ENCODE data around the gene PLEKHJ1.
"Not testable (repeated sequence)": the region's sequence is repeated elsewhere in the genome, so short reads cannot be mapped to it uniquely, and the experiment has no call there.

PLEKHJ1 gene

GRCh38 chr19:2236314-2237050 lies at the start of gene PLEKHJ1, which contains the start of gene SF3A2:
Gene PLEKHJ1, minus strand, starts transcription at chr19:2236329. Its CDS starts 81 bp downstream, at chr19:2236248.
Gene SF3A2, plus strand, starts transcription at chr19:2236824. Its CDS starts 6,595 bp downstream, at chr19:2243419.
- DNase-seq (ENCODE audit: low spot score) = peak; percentile 96

- no peak for DNase-seq (ENCODE audit: low spot score)
These were observed 47.8 kb upstream of the PLEKHJ1 start for GRCh38 chr19:2283835-2284507.

GRCh38 chr19:2282862-2283237 lies 46.7 kb upstream of the PLEKHJ1 start:
- no peak for DNase-seq (ENCODE audit: low spot score)

GRCh38 chr19:2282062-2282861 lies 46.1 kb upstream of the PLEKHJ1 start, which contains the start of gene PEAK3:
Gene PEAK3, minus strand, starts transcription at chr19:2282175. Its CDS starts 1,244 bp downstream, at chr19:2280931.
- no peak for DNase-seq (ENCODE audit: low spot score)

DNA sequence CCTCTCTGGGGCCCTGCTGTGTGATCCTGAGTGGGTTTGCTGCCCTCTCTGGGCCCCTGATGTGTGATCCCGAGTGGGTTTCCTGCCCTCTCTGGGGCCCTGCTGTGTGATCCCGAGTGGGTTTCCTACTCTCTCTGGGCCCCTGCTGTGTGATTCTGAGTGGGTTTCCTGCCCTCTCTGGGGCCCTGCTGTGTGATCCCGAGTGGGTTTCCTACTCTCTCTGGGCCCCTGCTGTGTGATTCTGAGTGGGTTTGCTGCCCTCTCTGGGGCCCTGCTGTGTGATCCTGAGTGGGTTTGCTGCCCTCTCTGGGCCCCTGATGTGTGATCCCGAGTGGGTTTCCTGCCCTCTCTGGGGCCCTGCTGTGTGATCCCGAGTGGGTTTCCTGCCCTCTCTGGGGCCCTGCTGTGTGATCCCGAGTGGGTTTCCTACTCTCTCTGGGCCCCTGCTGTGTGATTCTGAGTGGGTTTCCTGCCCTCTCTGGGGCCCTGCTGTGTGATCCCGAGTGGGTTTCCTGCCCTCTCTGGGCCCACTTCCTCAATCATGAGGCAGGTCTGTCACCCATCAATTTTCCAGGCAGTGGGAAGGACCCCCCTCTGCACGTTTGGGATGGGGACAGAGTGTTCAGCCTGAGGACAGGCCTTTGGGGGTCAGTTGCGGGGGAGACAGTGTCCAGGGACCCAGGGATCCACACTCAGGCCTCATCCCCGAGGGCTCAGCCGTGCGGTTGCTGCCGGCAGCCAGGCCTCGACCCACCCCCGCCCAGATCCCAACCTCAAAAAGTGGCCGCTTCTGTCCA lies 45.3 kb upstream of the PLEKHJ1 start:
- not testable (repeated sequence) for DNase-seq (ENCODE audit: low spot score)

DNA sequence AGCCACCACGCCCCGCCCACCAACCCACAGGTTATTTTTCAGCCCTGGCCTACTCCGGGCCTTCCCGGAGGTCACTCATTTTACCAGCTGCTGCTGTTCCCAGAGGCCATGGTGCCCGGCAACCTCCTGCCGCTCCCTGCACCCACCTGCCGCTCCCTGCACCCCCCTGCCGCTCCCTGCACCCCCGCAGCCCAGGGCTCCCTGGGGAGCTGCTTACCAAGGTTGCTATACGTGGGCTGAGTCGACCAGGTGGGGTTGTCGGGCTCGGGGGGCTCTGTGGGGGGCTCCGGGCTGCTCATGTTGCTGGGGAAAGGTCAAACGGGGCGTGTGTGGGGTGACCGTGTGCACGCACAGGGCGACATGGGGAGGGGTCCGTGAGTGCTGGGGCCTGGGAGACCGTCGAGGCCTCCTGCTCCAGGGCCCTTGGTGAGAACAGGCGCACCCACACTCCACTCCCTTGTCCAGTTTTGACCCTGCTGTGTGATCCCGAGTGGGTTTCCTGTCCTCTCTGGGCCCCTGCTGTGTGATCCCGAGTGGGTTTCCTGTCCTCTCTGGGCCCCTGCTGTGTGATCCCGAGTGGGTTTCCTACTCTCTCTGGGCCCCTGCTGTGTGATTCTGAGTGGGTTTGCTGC lies 44.6 kb upstream of the PLEKHJ1 start:
- no peak for DNase-seq (ENCODE audit: low spot score)

DNA sequence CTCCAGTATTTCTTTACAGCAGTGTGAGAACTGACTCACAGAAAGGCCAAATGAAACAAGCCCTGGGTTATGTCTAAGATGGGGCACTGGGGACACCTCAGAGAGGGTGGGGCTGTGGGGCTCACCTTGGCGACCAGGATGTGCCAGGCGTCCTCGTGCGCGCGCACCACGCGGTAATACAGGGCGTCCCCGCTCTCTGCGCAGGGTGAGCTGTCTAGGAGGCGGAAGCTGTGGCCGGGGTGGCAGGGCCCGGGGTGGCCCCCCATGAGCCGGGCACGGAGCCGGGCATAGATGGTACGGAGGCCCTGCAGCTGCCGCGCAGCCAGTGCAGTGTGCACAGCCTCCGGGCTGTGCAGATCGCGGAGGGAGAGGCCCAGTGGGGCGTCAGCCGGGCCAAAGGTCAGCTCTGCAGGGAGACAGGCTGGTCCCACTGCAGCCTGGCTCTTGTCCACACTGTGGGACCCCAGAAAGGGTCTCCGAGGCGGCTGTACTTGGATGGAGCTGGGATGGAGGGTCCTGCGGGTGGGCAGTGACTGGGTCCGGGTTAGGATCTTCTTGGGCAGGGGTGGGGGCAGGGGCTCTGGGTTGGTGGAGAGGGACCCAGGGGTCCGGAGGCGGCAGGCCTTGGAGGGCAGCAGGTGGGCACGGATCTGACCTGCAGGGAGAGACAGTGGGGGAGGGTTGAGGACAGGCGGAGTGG lies 42.5 kb upstream of the PLEKHJ1 start:
- DNase-seq (ENCODE audit: low spot score) = peak; percentile 44

- DNase-seq (ENCODE audit: low spot score) = no peak
These were observed 41.0 kb upstream of the PLEKHJ1 start for GRCh38 chr19:2277138-2277537.

GRCh38 chr19:2276429-2276986 lies 40.4 kb upstream of the PLEKHJ1 start:
- DNase-seq (ENCODE audit: low spot score) = no peak

DNA sequence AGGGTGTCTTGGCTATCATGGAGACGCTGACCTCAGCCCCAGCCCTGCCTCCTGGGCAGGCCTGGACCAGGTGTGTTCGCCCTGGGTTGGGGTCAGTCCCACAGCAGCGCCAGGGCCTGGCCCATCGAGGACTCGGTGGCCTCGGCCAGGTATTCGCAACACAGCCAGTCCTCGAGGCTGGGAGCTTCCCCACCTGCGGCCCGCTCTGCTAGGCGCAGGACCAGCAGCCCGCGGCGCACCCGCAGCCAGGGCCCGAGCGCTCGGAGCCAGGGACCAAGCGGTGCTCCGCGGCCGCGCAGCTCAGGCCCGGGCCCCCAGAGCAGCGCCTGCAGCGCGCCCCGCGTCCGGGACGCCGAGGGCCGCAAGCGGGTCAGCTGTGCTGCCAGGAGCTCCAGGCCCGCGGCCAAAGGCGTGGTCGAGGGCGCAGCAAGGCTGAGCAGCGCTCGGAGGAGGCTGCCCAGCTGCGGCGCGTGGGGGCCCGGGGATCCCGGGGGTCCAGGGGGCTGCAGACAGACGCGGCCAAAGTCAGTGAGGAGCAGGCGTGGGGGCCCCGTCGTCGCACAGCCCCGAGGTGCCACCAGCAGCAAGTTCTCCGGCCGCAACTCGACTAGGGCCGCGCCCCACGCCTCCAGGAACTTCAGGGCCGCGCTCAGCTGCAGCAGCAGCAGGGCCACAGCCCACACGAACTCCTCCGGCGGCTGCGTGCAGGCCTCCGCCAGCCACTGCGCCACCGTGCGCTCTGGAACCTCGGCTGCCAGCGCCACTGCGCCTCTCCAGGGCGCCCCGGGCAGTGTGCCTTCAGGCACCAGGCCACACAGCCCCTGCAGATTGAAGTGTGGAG lies 39.7 kb upstream of the PLEKHJ1 start:
- DNase-seq (ENCODE audit: low spot score) = no peak

GRCh38 chr19:2274931-2275535 lies 38.9 kb upstream of the PLEKHJ1 start:
- peak; percentile 65 for DNase-seq (ENCODE audit: low spot score)

GRCh38 chr19:2274185-2274711 lies 38.1 kb upstream of the PLEKHJ1 start:
- peak; percentile 41 for DNase-seq (ENCODE audit: low spot score)

GRCh38 chr19:2273356-2274184 lies 37.4 kb upstream of the PLEKHJ1 start:
- DNase-seq (ENCODE audit: low spot score) = peak; percentile 93

DNA sequence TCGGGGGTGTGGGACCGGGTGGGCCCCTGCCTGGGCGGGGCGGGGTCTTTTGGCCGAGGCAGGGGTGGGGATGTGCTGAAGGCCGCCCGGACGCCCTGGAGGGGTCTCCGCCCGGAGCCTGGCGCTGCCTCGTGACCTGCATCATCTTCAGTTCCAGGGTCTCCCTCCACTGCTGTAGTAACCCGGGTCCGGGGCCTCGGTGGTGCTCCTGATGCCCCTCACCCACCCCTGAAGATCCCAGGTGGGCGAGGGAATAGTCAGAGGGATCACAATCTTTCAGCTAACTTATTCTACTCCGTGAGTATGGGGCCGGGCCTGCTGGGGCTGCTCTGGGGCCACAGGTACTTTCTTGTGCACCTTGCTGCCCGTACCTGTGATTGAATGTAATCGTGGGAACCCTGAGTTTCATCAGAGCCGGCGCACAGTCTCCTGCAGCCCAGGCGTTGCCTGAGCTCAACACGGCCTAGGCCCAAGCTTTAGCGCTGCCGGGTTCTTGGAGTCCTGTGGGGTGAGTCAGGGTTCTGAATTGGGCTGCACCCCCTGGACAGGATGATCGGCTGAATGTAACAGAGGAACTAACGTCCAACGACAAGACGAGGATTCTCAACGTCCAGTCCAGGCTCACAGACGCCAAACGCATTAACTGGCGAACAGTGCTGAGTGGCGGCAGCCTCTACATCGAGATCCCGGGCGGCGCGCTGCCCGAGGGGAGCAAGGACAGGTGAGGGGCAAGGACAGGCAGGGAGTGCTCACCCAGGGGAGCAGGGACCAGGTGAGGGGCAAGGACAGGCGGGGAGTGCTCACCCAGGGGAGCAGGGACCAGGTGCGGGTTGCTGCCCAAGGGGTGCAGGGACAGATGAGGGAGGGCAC lies 35.3 kb upstream of the PLEKHJ1 start:
- DNase-seq (ENCODE audit: low spot score) = peak; percentile 85

- DNase-seq (ENCODE audit: low spot score) = peak; percentile 79
These were observed 34.5 kb upstream of the PLEKHJ1 start for GRCh38 chr19:2270423-2271233.

- no peak for DNase-seq (ENCODE audit: low spot score)
These were observed 34.0 kb upstream of the PLEKHJ1 start for GRCh38 chr19:2270157-2270422.

All from RKO (cell line).